HG02938 (cell line): ENCODE data around the gene ZRANB1.

Experiments
- ATAC-seq: cut with Tn5 transposase; IDR thresholded peaks from one replicate; pipeline ENCODE4 v1.9.1; 2021; ENCODE audit warnings: mild to moderate bottlenecking, moderate library complexity; ENCODE audit not compliant: unreplicated experiment

The ZRANB1 gene

GRCh38 chr10:124918906-124919305 lies 23.0 kb upstream of the ZRANB1 start:
- no peak for ATAC-seq

- ATAC-seq: no peak
These were observed 20.7 kb upstream of the ZRANB1 start for GRCh38 chr10:124921261-124921660.

GRCh38 chr10:124923684-124924083 lies 18.2 kb upstream of the ZRANB1 start:
- ATAC-seq: no peak

- no peak for ATAC-seq
These were observed 15.4 kb upstream of the ZRANB1 start for GRCh38 chr10:124926548-124926947.

GRCh38 chr10:124928087-124928486 lies 13.8 kb upstream of the ZRANB1 start:
- no peak for ATAC-seq

GRCh38 chr10:124928545-124928944 lies 13.4 kb upstream of the ZRANB1 start:
- ATAC-seq: no peak

- no peak for ATAC-seq
These were observed 6.0 kb upstream of the ZRANB1 start for GRCh38 chr10:124935946-124936345.

GRCh38 chr10:124936813-124937212 lies 5.1 kb upstream of the ZRANB1 start:
- no peak for ATAC-seq

GRCh38 chr10:124939290-124939689 lies 2.6 kb upstream of the ZRANB1 start:
- ATAC-seq: no peak

GRCh38 chr10:124942317-124943169 lies 620 bp downstream of the ZRANB1 start:
- ATAC-seq: no peak

GRCh38 chr10:124943301-124944092 lies 1.6 kb downstream of the ZRANB1 start:
- no peak for ATAC-seq

GRCh38 chr10:124944982-124945381 lies 3.1 kb downstream of the ZRANB1 start:
- no peak for ATAC-seq

GRCh38 chr10:124946945-124947344 lies 5.0 kb downstream of the ZRANB1 start:
- no peak for ATAC-seq

GRCh38 chr10:124949543-124949942 lies 7.6 kb downstream of the ZRANB1 start:
- ATAC-seq: no peak

GRCh38 chr10:124952123-124952522 lies 10.2 kb downstream of the ZRANB1 start:
- no peak for ATAC-seq

- no peak for ATAC-seq
These were observed 11.5 kb downstream of the ZRANB1 start for GRCh38 chr10:124953421-124953820.

GRCh38 chr10:124955243-124955642 lies 13.3 kb downstream of the ZRANB1 start:
- ATAC-seq: no peak

- no peak for ATAC-seq
These were observed 13.9 kb downstream of the ZRANB1 start for GRCh38 chr10:124955868-124956267.

- ATAC-seq: no peak
These were observed 14.8 kb downstream of the ZRANB1 start for GRCh38 chr10:124956764-124957163.

GRCh38 chr10:124957404-124957947 lies 15.6 kb downstream of the ZRANB1 start:
- ATAC-seq: no peak

GRCh38 chr10:124959564-124959963 lies 17.6 kb downstream of the ZRANB1 start:
- no peak for ATAC-seq

GRCh38 chr10:124961248-124961570 lies 19.3 kb downstream of the ZRANB1 start:
- ATAC-seq: no peak
